ENCODE results near the gene MALRD1.

GRCh38 chr10:19652750-19653149 is 604.1 kb downstream of the MALRD1 start:
- TF ChIP-seq CTCF (IDR thresholded peaks at IDR 0.05): no peak
- TF ChIP-seq POLR2AphosphoS5 (IDR thresholded peaks at IDR 0.05; ENCODE audit: low read depth, low read length): no peak
- TF ChIP-seq SIN3A (IDR thresholded peaks at IDR 0.05; ENCODE audit: borderline replicate concordance, insufficient read depth, low read depth, low read length): no peak
- TF ChIP-seq REST (IDR thresholded peaks at IDR 0.05; ENCODE audit: insufficient read depth in 1 of 2, low read depth in 2 of 2, low read length in 1 of 2): no peak

All from Panc1 (cell line).